ENCODE results near the gene PLEKHH3. TPM values are rescaled to one million over a fixed set of nuclear protein-coding genes. Genes with fewer than 3 reads are reported as not detected.
"Not testable (repeated sequence)": the region's sequence is repeated elsewhere in the genome, so short reads cannot be mapped to it uniquely, and the experiment has no call there.

The PLEKHH3 gene
- polyA plus RNA-seq, 1 donor from 2014 or later, result 1.1 TPM

DNA sequence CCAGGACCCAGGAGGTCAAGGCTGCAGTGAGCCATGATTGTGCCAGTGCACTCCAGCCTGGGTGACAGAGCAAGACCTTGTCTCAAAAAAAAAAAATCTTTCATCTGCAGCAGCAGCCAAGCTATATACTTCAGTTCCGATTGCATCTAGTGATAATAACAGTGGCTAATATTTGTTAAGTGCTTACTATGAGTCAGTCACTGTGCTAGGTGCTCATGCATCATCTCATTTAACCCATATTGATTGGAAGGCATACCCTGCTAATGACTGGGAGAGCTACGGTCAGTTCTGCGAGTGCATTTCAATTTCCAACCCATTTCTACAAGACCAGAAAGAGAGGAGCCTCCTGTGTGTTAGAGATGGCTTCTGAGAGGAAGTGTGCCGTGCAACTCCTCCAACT lies 25.4 kb downstream of the PLEKHH3 start:
- no peaks in the 10 kb centered on the region for H3K9me3 Mint-ChIP-seq
- peaks cover 11 to 17% (median 14%) of the 10 kb centered on the region in 3 donors for H3K4me1 Mint-ChIP-seq
- H3K36me3 Mint-ChIP-seq, result no peaks in the 10 kb centered on the region
- no peak overlapping the region for H3K27ac Mint-ChIP-seq
- H3K4me3 Mint-ChIP-seq, result no peak overlapping the region
- peaks cover 36% of the 10 kb centered on the region for H3K27me3 Mint-ChIP-seq

DNA sequence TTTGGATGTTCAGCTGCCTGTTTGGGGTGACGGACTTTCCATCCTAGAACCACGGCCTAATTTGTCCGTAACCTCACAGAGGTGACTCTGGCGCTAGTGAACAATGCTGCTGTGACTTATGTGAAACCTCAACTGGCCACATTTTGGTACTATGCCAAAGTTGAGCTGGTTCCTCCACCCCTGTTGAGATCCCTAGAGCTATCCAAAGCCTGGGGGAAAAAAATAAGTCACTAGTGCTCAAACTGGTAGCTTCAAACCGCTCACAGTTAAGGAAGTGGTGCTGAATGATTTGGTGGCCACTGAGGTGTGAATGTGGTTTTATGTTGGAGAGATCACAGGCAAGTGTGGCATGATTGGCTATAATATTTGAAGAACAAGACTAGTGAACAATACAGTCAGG lies 29.0 kb downstream of the PLEKHH3 start:
- Mint-ChIP-seq H3K9me3 (no peaks in the 10 kb centered on the region), H3K27ac (no peak overlapping the region), H3K36me3 (no peaks in the 10 kb centered on the region), H3K4me1 (peaks cover 0 to 8% (median 1%) of the 10 kb centered on the region in 3 donors), H3K27me3 (peaks cover 10% of the 10 kb centered on the region), H3K4me3 (peak overlapping the region in 1 of 4 donors; percentile 34)

DNA sequence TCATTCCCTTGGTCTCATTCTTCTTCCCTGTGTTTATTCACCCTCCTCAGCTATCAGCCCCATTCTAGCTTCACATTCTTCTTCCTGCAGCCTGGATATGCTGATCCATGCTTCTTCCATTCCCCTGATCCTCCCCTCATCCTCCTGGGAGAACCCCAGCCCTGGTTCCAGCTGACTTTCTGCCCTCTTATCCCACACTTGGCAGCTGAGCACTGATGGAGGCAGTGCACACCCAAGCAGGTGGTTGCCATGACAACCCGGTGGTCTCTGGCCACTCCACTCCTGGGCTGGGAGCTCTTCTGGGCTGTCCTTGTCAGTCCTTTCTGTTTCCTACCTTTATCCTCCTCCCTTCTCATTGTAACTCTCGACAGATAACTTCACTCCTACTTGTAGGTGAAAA lies 34.5 kb downstream of the PLEKHH3 start:
- Mint-ChIP-seq H3K9me3 (no peaks in the 10 kb centered on the region), H3K4me3 (no peak overlapping the region), H3K27me3 (peaks cover 7% of the 10 kb centered on the region), H3K27ac (no peak overlapping the region), H3K4me1 (no peaks in the 10 kb centered on the region), H3K36me3 (peaks cover 1% of the 10 kb centered on the region)

DNA sequence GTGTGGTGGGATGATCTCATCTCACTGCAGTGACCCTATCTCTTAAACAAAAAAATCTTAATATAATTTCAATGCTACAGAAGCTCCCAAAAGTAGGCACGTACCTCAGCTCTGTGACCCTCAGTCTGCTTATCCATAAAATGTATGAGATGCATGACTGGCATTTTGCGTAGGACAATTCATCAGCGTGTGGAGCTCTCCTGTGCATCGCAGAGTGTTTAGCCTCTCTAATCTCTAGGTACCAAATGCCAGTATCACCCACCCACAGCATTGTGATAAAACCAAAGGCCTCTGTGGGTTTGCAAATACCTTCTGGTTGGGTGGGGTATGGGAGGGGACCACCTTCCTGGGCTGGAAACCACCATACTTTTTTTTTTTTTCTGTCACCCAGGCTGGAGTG lies 36.7 kb downstream of the PLEKHH3 start:
- peaks cover 1% of the 10 kb centered on the region for H3K36me3 Mint-ChIP-seq
- H3K27ac Mint-ChIP-seq, result no peak overlapping the region
- H3K9me3 Mint-ChIP-seq, result no peaks in the 10 kb centered on the region
- no peak overlapping the region for H3K4me3 Mint-ChIP-seq
- H3K4me1 Mint-ChIP-seq, result no peaks in the 10 kb centered on the region
- H3K27me3 Mint-ChIP-seq, result peaks cover 7% of the 10 kb centered on the region

DNA sequence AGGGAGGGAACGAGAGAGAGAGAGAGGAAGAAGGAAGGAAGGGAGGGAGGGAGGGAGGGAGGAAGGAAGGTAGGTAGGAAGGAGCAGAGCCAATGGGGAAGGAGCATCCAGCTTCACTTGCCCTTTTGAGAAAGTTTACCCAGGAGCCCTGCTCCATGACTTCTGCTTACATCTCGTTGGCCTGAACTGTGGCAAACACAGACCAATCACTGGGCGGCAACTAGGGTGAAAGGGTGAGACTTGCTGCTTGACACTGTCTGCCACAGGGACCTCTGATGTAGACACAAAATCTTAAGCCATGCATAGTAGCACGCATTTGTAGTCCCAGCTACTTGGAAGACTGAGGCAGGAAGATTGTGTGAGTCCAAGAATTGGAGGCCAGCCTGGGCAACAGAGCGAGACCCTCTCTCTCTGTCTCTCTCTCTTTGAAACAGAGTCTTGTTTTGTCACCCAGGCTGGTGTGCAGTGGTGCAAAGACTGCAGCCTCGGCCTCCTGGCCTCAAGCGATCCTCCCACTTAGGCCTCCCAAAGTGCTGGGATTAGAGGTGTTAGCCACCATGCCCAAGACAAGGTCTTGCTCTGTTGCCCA lies 37.2 kb downstream of the PLEKHH3 start:
- no peaks in the 10 kb centered on the region for H3K9me3 Mint-ChIP-seq
- no peak overlapping the region for H3K4me3 Mint-ChIP-seq
- H3K27ac Mint-ChIP-seq, result no peak overlapping the region
- H3K27me3 Mint-ChIP-seq, result peaks cover 7% of the 10 kb centered on the region
- H3K36me3 Mint-ChIP-seq, result peaks cover 1% of the 10 kb centered on the region
- no peaks in the 10 kb centered on the region for H3K4me1 Mint-ChIP-seq

DNA sequence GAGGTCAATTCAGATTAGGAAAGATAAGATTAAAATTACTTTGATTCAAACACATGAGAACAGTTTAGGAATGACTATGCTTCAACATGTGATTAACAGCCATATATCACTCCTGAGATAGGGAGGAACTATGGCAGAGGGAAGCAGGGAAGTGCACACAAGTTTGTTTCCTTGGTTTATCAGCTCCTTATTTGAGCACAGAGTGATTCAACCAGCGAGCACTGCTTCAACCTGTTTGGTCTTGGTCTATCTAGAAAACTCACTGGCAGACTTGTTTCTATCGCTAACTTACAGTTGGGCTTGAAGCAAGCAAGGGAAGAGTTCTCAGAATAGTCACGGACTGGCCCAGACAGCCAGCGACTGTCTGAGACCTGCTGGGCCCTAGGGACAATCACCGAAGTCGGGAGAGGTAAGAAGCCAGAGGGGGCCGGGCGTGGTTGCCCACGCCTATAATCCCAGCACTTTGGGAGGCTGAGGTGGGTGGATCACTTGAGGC lies 43.8 kb downstream of the PLEKHH3 start:
- Mint-ChIP-seq H3K36me3 (no peaks in the 10 kb centered on the region), H3K9me3 (no peaks in the 10 kb centered on the region), H3K4me3 (no peak overlapping the region), H3K27ac (no peak overlapping the region), H3K4me1 (no peaks in the 10 kb centered on the region), H3K27me3 (no peaks in the 10 kb centered on the region)

DNA sequence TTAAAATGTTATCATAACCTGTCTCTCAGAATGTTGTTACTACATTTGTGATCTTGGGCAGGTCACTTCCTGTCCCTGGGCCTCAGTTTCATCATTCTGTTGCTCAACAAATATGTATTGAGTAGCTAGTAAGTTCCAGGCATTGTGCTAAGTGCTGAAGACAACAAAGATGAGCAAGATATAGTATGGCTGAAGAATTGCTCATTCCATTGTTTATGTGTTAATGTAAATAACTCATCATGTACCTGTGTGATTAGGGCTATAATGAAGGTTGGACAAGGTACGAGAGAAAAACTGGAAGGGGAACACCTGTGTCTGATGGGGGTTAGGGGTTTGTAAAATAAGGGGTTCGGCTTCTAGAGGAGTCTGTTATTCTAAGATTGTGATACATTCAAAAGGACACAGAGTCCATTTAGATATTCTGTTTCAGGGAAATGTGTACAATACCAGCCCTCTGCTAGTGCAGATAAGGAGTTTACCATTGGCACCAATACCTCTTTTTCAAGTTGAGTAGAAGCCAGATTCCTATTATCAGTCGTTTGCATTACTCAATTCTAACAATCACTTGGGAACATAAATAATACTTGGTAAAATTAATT lies 47.3 kb downstream of the PLEKHH3 start:
- Mint-ChIP-seq H3K27me3 (no peaks in the 10 kb centered on the region), H3K9me3 (no peaks in the 10 kb centered on the region), H3K36me3 (no peaks in the 10 kb centered on the region), H3K27ac (no peak overlapping the region), H3K4me1 (no peaks in the 10 kb centered on the region), H3K4me3 (no peak overlapping the region)

DNA sequence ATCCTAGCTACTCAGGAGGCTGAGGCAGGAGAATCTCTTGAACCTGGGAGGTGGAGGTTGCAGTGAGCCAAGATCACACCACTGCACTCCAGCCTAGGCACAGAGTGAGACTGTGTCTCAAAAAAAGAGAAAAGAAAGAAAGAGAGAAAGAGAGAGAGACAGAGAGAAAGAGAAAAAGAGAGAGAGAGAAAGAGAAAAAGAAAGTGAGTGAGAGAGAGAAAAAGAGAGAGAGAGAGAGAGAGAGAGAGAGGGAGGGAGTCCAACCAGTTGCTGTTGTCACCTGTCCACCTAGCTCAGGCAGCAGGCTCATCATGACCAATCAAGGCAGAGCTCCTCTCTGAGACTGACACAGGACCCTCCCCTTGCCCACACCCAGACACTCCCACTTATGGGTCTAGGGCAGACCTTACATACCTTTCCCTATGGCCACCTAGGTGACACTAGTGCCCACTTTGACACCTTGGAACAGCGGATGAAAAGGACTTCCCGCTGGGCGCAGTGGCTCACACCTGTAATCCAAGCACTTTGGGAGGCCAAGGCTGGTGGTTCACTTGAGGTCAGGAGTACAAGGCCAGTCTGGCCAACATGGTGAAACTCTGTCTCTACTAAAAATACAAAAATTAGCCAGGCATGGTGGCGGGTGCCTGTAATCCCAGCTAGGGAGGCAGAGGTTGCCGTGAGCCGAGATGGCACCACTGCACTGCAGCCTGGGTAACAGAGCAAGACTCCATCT lies 49.6 kb downstream of the PLEKHH3 start:
- not testable (repeated sequence) for H3K27me3 Mint-ChIP-seq, H3K4me3 Mint-ChIP-seq, H3K27ac Mint-ChIP-seq, H3K9me3 Mint-ChIP-seq, H3K4me1 Mint-ChIP-seq, H3K36me3 Mint-ChIP-seq

DNA sequence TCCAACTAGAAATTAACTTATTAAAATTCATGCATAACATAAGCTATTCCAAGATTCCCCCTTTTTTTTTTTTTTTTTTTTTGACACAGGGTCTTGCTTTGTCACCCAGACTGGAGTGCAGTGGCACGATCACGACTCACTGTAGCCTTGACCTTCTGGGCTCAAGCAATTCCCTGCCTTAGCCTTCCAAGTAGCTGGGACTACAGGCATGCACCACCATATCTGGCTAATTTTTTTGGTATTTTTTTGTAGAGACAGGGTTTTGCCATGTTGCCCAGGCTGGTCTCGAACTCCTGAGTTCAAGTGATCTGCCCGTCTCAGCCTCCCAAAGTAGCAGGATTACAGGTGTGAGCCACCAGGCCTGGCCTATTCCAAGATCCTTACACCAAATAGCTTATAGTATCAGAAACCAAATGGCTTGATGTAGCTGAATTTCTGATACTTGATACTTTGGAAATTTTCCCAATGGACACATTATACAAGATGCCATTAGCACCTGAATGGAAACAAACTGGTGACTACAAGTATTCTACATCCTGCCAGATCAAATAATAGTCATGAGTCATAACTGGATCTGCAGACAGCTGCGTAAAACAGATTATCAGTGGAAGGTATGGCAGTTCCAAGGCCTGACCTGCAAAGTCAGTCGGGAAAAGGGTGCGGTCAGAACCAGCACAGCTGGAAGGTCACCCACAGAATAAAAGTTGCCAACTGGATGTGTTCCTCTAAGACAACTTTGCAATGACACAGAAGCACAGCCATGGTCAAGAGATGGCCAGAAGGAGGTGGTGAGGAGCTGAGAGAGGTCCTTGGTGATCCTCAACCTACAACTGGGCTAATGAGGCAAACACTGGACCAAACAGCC lies 52.8 kb downstream of the PLEKHH3 start:
- Mint-ChIP-seq H3K27ac (no peak overlapping the region), H3K36me3 (no peaks in the 10 kb centered on the region), H3K4me1 (peaks cover 2% of the 10 kb centered on the region in 3 donors), H3K9me3 (no peaks in the 10 kb centered on the region), H3K4me3 (no peak overlapping the region), H3K27me3 (no peaks in the 10 kb centered on the region)

DNA sequence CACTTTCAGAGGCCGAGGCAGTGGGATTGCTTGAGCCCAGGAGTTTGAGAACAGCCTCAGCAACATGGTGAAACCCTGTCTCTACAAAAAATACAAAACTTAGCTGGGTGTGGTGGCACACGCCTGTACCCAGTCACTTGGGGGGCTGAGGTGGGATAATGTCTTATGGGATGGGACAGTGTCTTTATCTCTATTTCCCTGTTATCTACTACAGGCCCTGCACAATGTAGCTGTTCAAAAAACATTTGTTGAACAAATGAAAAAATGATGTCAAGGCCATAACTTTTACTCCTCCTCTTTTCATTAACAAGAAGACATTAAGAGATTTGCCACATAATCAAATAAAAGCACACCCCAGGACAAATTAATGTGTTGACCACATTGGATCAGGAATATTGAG lies 53.5 kb downstream of the PLEKHH3 start:
- Mint-ChIP-seq H3K4me3 (no peak overlapping the region), H3K27me3 (no peaks in the 10 kb centered on the region), H3K4me1 (peaks cover 5 to 9% (median 9%) of the 10 kb centered on the region in 3 donors), H3K27ac (no peak overlapping the region), H3K36me3 (no peaks in the 10 kb centered on the region), H3K9me3 (no peaks in the 10 kb centered on the region)

DNA sequence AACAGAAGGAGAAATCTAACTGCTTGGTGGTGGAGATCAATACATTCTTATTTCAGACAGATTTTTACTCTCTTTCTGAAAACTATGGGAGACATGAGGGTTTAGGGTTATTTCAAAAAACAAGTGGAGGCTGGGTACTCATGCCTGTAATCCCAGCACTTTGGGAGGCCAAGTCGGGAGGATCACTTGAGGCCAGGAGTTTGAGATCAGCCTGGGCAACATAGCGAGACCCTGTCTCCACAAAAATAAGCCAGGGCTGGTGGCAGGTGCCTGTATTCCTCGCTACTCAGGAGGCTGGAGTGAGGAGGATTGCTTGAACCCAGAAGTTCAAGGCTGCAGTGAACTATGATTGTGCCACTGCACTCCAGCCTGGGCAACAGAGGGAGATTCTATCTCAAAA lies 54.8 kb downstream of the PLEKHH3 start:
- not testable (repeated sequence) for H3K27ac Mint-ChIP-seq, H3K4me3 Mint-ChIP-seq, H3K27me3 Mint-ChIP-seq, H3K36me3 Mint-ChIP-seq, H3K9me3 Mint-ChIP-seq
- H3K4me1 Mint-ChIP-seq, result peaks cover 8 to 12% (median 10%) of the 10 kb centered on the region in 3 donors

DNA sequence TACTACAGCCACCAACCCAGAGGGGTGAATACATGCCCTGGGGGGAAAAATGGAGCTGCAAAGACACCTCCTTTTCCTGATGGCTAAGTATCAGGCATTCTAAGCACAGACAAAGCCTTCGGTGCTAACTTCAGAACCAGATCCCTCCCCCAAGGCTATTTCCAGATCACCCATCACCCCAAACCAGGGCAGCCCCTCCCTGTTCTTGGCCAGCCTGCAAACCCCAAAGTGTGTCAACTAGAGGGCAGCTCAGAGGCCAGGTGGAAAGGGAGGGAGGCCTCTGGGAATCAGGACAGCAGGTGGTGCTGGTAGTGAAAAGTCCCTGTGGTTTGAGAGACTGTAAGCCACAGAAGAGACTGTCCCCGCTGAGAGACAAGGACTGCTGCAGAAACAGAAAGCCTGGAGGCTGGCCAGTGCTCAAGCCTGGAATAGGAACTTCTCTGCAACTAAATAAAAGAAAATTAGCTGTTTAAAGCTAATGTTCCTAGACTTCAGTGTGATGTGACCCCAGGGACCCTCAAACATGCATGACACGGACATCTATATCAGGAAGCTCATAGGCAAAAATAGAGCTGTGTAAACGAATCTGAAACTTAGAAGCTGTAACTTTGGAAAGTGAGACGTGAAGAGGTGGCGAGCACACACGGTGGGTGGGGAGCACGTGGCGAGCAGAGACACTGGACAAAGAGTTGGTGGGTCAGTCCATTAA lies 58.2 kb downstream of the PLEKHH3 start:
- Mint-ChIP-seq H3K4me1 (peaks cover 8 to 12% (median 10%) of the 10 kb centered on the region in 3 donors), H3K27me3 (no peaks in the 10 kb centered on the region)

DNA sequence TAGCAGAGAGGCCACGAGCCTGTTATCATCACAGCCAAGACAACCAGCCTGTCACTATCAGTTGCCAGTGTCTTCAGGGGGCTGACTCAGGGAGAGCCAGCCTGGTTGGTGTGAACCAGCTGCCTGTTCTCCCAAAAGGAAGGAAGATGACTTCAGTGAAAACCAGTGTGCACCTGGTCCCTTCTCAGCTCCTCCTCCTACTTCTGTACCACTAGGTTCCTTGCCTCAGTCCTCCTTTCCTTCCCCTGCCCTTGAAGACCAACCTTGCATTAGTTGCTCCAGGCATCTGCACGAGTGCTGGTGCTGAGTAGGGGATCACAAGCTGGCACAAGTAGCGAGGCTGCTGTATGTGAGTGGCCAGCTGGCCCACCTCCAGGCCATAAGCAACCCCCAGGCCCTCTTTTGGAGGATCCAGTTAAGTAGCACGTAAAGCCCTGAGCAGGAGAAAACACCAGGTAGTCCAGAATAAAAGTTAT lies 58.8 kb downstream of the PLEKHH3 start:
- Mint-ChIP-seq H3K9me3 (no peaks in the 10 kb centered on the region), H3K27ac (peak overlapping the region in 1 of 3 donors; percentile 80), H3K4me1 (peaks cover 8 to 12% (median 10%) of the 10 kb centered on the region in 3 donors), H3K36me3 (no peaks in the 10 kb centered on the region), H3K27me3 (no peaks in the 10 kb centered on the region), H3K4me3 (peak overlapping the region in 2 of 4 donors; percentile 61 to 70)

More for the DNA sequence above, 58.2 kb downstream of the PLEKHH3 start:
- no peaks in the 10 kb centered on the region for H3K9me3 Mint-ChIP-seq
- peak overlapping the region in 2 of 3 donors; percentile 19 to 80 for H3K27ac Mint-ChIP-seq
- H3K4me3 Mint-ChIP-seq, result peak overlapping the region in 3 of 4 donors; percentile 57 to 63 (median 61)
- no peaks in the 10 kb centered on the region for H3K36me3 Mint-ChIP-seq
